Transverse colon (tissue), 3 donors: Measurements from ENCODE around the gene CFAP73.
A peak's percentile ranks its signal among the peaks of the same experiment; 100 is the strongest.

ENCODE experiments used
- EP300 ChIP-seq: sonication (generic); formaldehyde crosslinking; IDR thresholded peaks from one replicate; pipeline ENCODE4 v1.6.1; 2017; ENCODE audit warnings: antibody characterized with exemption, low read depth
- POLR2A ChIP-seq: fragments of 450-650 bp; IDR thresholded peaks from one replicate; pipeline ENCODE4 v1.6.1; 2016; ENCODE audit warnings: antibody characterized with exemption, mild to moderate bottlenecking, moderate library complexity
- TF ChIP-seq, protein P1 (sequence below), 5 experiments: fragments of 200-600 bp in 3 of 5; fragments of 450-650 bp in 2 of 5; sonication (generic) in 3 of 5; IDR thresholded peaks; 1 replicate in 2 of 5; 2 replicates in 3 of 5; pipeline ENCODE4 v1.5.1; 2016 to 2017; ENCODE audit warnings: antibody characterized with exemption in 5 of 5, inconsistent platforms in 3 of 5, mild to moderate bottlenecking in 2 of 5, moderate library complexity in 1 of 5

DNA sequence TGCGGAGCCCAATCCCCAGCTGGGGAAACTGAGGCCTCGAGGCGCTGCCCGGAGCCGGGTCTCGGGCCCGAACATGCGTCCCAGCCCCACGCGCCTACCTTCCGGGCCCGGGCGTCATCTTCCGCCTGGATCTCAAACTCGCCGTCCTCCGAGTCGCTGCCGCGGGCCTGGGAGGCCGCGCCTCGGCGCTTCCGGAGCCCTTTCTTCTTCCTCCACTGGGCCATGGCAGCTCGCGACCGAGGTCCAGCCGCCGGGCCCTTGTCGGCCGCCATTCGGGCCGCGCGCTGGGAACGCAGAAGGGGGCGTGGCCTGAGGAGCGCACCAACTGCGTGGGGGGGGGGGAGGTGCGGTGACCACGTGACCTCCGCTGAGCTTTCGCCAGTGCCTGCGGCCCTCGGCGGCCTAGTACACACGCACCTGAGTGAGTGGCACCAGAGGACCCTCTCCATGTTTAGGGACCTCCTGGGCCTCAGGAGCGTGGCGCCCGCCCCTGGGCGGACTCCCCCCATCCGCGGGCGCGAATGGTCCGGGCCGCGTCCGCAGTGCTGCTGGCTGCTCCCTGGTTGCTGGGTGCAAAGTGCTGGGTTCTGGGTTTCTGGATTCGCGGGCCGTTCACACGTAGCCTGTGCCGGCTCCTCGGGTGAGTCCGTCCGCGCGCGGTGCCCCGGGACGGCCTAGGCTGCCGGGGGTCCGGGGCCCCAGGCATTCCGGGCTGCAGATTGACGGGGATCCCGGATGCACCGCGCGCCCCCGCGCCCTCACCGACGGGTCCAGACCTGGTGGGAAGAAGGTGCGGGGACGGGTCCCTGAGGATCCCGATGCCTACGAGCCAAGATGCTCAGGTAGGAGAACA is 35.9 kb downstream of the CFAP73 start, which contains the start of the genes DDX54 and RITA1:
- TF ChIP-seq, protein P1, sequence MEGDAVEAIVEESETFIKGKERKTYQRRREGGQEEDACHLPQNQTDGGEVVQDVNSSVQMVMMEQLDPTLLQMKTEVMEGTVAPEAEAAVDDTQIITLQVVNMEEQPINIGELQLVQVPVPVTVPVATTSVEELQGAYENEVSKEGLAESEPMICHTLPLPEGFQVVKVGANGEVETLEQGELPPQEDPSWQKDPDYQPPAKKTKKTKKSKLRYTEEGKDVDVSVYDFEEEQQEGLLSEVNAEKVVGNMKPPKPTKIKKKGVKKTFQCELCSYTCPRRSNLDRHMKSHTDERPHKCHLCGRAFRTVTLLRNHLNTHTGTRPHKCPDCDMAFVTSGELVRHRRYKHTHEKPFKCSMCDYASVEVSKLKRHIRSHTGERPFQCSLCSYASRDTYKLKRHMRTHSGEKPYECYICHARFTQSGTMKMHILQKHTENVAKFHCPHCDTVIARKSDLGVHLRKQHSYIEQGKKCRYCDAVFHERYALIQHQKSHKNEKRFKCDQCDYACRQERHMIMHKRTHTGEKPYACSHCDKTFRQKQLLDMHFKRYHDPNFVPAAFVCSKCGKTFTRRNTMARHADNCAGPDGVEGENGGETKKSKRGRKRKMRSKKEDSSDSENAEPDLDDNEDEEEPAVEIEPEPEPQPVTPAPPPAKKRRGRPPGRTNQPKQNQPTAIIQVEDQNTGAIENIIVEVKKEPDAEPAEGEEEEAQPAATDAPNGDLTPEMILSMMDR (IDR thresholded peaks at IDR 0.05), result no peak
- peak; percentile 77 for TF ChIP-seq POLR2A
- TF ChIP-seq EP300, result no peak
